IMR-90 (cell line): ENCODE measurements around the gene VASN. TPM values are rescaled to one million over a fixed set of nuclear protein-coding genes. Genes with fewer than 3 reads are reported as not detected.
A peak's percentile ranks its signal among the peaks of the same experiment; 100 is the strongest.

ENCODE experiments used
- ATAC-seq: fragments of 200-7000 bp; cut with Tn5 transposase; 2 replicates; pipeline ENCODE4 v1.9.1; 2020; ENCODE audit warnings: low read depth, mild to moderate bottlenecking, moderate library complexity
- BruUV-seq: library from RNA; stranded (reverse); fragments of 400-500 nt; replicated peaks from 2 replicates; lab custom pipeline; 2021; lab: Mats Ljungman, UMichigan
- CTCF ChIA-PET: fragments of 300-600 bp; formaldehyde crosslinking; extraction: SDS; loops from one replicate; lab custom pipeline; 2021; ENCODE audit warnings: antibody characterized with exemption; lab: Yijun Ruan, JAX
- POLR2A ChIA-PET: fragments of 300-600 bp; sonication (Branson Sonifier 250); formaldehyde crosslinking; loops from one replicate; lab custom pipeline; 2022; ENCODE audit warnings: antibody characterized with exemption; ENCODE audit not compliant: unreplicated experiment; lab: Charles Lee
- DNase-seq: peaks from one replicate; pipeline ENCODE4 v3.0.0; 2013
- H2AFZ ChIP-seq: replicated peaks from 2 replicates; pipeline ENCODE3; 2013; ENCODE audit warnings: low read length, mild to moderate bottlenecking; ENCODE audit not compliant: poor library complexity
- H2AK5ac ChIP-seq: 2 replicates; pipeline ENCODE4 v1.6.1; 2013; ENCODE audit warnings: low read depth, low read length, inconsistent platforms
- H2AK9ac ChIP-seq: replicated peaks from 2 replicates; pipeline ENCODE3; 2013; ENCODE audit warnings: mild to moderate bottlenecking, low read depth, low read length, moderate library complexity; ENCODE audit not compliant: poor library complexity
- H2BK120ac ChIP-seq: 2 replicates; pipeline ENCODE4 v1.6.1; 2013; ENCODE audit warnings: low read depth, low read length, inconsistent platforms
- H2BK15ac ChIP-seq: 3 replicates; pipeline ENCODE4 v1.6.1; 2013; ENCODE audit warnings: low read depth, low read length, inconsistent platforms
- H2BK20ac ChIP-seq: 2 replicates; pipeline ENCODE4 v1.6.1; 2013; ENCODE audit warnings: low read depth, mild to moderate bottlenecking, inconsistent platforms, low read length, moderate library complexity
- H2BK5ac ChIP-seq: 2 replicates; pipeline ENCODE4 v1.6.1; 2013; ENCODE audit warnings: mild to moderate bottlenecking, low read depth, low read length, inconsistent platforms; ENCODE audit not compliant: poor library complexity, severe bottlenecking
- H3K14ac ChIP-seq: replicated peaks from 2 replicates; pipeline ENCODE4 v1.6.1; 2013; ENCODE audit warnings: low read depth, low read length, inconsistent platforms
- H3K18ac ChIP-seq: 2 replicates; pipeline ENCODE4 v1.6.1; 2013; ENCODE audit warnings: low read depth, low read length, control low read depth
- H3K23ac ChIP-seq: 2 replicates; pipeline ENCODE4 v1.6.1; 2013; ENCODE audit warnings: low read depth, low read length, inconsistent platforms
- H3K27ac ChIP-seq: 2 replicates; pipeline ENCODE4 v1.5.1; 2013; ENCODE audit warnings: mild to moderate bottlenecking, control low read depth, low read length; ENCODE audit not compliant: insufficient read depth
- H3K27me3 ChIP-seq: 2 replicates; pipeline ENCODE4 v1.6.1; 2013; ENCODE audit warnings: low read length; ENCODE audit not compliant: control insufficient read depth, insufficient read depth
- H3K36me3 ChIP-seq: 2 replicates; pipeline ENCODE4 v1.6.1; 2013; ENCODE audit warnings: low read length, mixed read lengths; ENCODE audit not compliant: control insufficient read depth, insufficient read depth
- H3K4ac ChIP-seq: 2 replicates; pipeline ENCODE4 v1.6.1; 2013; ENCODE audit warnings: low read depth, low read length, inconsistent platforms
- H3K4me1 ChIP-seq: 2 replicates; pipeline ENCODE4 v1.6.1; 2013; ENCODE audit warnings: low read length, mixed read lengths; ENCODE audit not compliant: control insufficient read depth, insufficient read depth
- H3K4me2 ChIP-seq: 2 replicates; pipeline ENCODE4 v1.6.1; 2013; ENCODE audit warnings: low read depth, mild to moderate bottlenecking, control low read depth, low read length, moderate library complexity
- H3K4me3 ChIP-seq: 2 replicates; pipeline ENCODE4 v1.5.1; 2013; ENCODE audit warnings: low read depth, mild to moderate bottlenecking, control low read depth, low read length, moderate library complexity; ENCODE audit not compliant: insufficient read depth
- H3K56ac ChIP-seq: 2 replicates; pipeline ENCODE4 v1.6.1; 2013; ENCODE audit warnings: low read length, inconsistent platforms; ENCODE audit not compliant: insufficient read depth; ENCODE audit errors: extremely low read depth
- H3K79me1 ChIP-seq, 2 experiments: 2 replicates each; pipeline ENCODE4 v1.6.1; 2013; ENCODE audit warnings: low read length in 2 of 2, inconsistent platforms in 1 of 2, low read depth in 1 of 2
- H3K9ac ChIP-seq: 2 replicates; pipeline ENCODE4 v1.6.1; 2013; ENCODE audit warnings: low read depth, low read length, control low read depth
- H3K9me1 ChIP-seq: 2 replicates; pipeline ENCODE4 v1.6.1; 2013; ENCODE audit warnings: low read length, inconsistent platforms; ENCODE audit not compliant: insufficient read depth
- H3K9me3 ChIP-seq: 2 replicates; pipeline ENCODE4 v1.6.1; 2013; ENCODE audit warnings: low read length; ENCODE audit not compliant: control insufficient read depth, insufficient read depth
- H4K20me1 ChIP-seq: 2 replicates; pipeline ENCODE4 v1.6.1; 2013; ENCODE audit warnings: low read length, inconsistent platforms; ENCODE audit not compliant: insufficient read depth
- H4K5ac ChIP-seq: 2 replicates; pipeline ENCODE4 v1.6.1; 2013; ENCODE audit warnings: mild to moderate bottlenecking, low read depth, low read length, control low read depth
- H4K8ac ChIP-seq, 2 experiments: 2 replicates each; pipeline ENCODE4 v1.6.1; 2013; ENCODE audit warnings: low read depth in 2 of 2, low read length in 2 of 2, control low read depth in 1 of 2, inconsistent platforms in 1 of 2
- H4K91ac ChIP-seq: 2 replicates; pipeline ENCODE4 v1.6.1; 2013; ENCODE audit warnings: low read depth, low read length, inconsistent platforms; ENCODE audit not compliant: insufficient read depth
- BHLHE40 ChIP-seq: fragments of 150-350 bp; IDR thresholded peaks from 2 replicates; pipeline ENCODE4 v1.6.1; 2016; ENCODE audit warnings: mild to moderate bottlenecking, low read depth, low read length
- CHD1 ChIP-seq: IDR thresholded peaks from 2 replicates; pipeline ENCODE4 v1.6.1; 2012; ENCODE audit warnings: low read depth, low read length, improper control_type of control experiment
- ELK1 ChIP-seq: fragments of 150-350 bp; IDR thresholded peaks from 2 replicates; pipeline ENCODE4 v1.6.1; 2016; ENCODE audit warnings: low read depth, mild to moderate bottlenecking, low read length, moderate library complexity, borderline replicate concordance
- MXI1 ChIP-seq: IDR thresholded peaks from 2 replicates; pipeline ENCODE4 v1.6.1; 2012; ENCODE audit warnings: low read depth, mild to moderate bottlenecking, low read length, moderate library complexity, borderline replicate concordance
- POLR2A ChIP-seq: IDR thresholded peaks from 2 replicates; pipeline ENCODE4 v1.6.1; 2012; ENCODE audit warnings: mild to moderate bottlenecking, low read depth, low read length
- RCOR1 ChIP-seq: IDR thresholded peaks from 2 replicates; pipeline ENCODE4 v1.6.1; 2012; ENCODE audit warnings: mild to moderate bottlenecking, low read length, improper control_type of control experiment; ENCODE audit not compliant: insufficient replicate concordance
- WGBS, 2 experiments: methylation state at CpG; one replicate each; pipeline versions ENCODE4 v1.1.5 to v1.1.7; 2013; ENCODE audit warnings: missing lambda C conversion rate in 2 of 2; ENCODE audit not compliant: insufficient read length in 1 of 2; ENCODE audit errors: extremely low coverage in 2 of 2; 5-methylcytosine and 5-hydroxymethylcytosine counted together
- dilution Hi-C: fragments of 300-500 bp; cut with HindIII; formaldehyde crosslinking; loops from one replicate; pipeline ENCODE4 v1.14.3; 2018; ENCODE audit warnings: low sequenced_read_pairs; ENCODE audit not compliant: unreplicated experiment
- in situ Hi-C: fragments of 300-500 bp; cut with MboI; formaldehyde crosslinking; loops from 3 replicates; pipeline ENCODE4 v1.14.3; 2019; ENCODE audit warnings: low sequenced_read_pairs, inconsistent platforms, mixed read lengths
- intact Hi-C: fragments of 100-400 bp; cut with micrococcal nuclease; formaldehyde crosslinking; loops from 2 replicates; pipeline ENCODE4 v1.10.0; 2022
- polyA plus RNA-seq, 3 experiments: library from polyadenylated mRNA; depleted of rRNA; stranded (reverse); fragments of >200 nt; gene quantifications; 2 replicates each; pipeline ENCODE4 v1.2.3, GENCODE V29; 2012; ENCODE audit warnings: low replicate concordance in 1 of 3
- total RNA-seq: library from RNA; depleted of rRNA; stranded (reverse); fragments of >200 nt; gene quantifications from 2 replicates; pipeline ENCODE4 v1.2.3, GENCODE V29; 2012

Gene VASN
- total and polyA plus RNA-seq, 2 of the 4 experiments (the other 2 are of a cell fraction): 9.3 to 87.2 TPM

GRCh38 chr16:4372001-4372577 lies 441 bp downstream of the VASN start:
- 0% methylated on average over 23 of the region's 43 CpGs; no CpG with 5 or more reads in 1 of the 2 experiments for WGBS, 2 experiments
- H2BK15ac ChIP-seq: peak overlapping the region; percentile 34; the same call in 1 of the 3 replicates
- H3K4ac ChIP-seq: peak overlapping the region; percentile 96
- peak overlapping the region; percentile 65 for H4K5ac ChIP-seq
- ATAC-seq: peak; percentile 10
- peak overlapping the region; percentile 96 for H3K23ac ChIP-seq
- peak overlapping the region in 1 of 2 experiments; percentile 82; a peak in 2 of 4 replicates for H4K8ac ChIP-seq
- H2BK120ac ChIP-seq: peak overlapping the region; percentile 91; the same call in 1 of the 2 replicates
- in situ Hi-C loops (no loop called here), dilution Hi-C loops (no loop called here), intact Hi-C loops (no loop called here)
- H2BK20ac ChIP-seq: no peak overlapping the region; the same call in 1 of the 2 replicates
- H3K36me3 ChIP-seq: peaks cover 10% of the 10 kb centered on the region; the same call in 1 of the 2 replicates
- H3K27ac ChIP-seq: peak overlapping the region; percentile 99
- peak overlapping the region; percentile 98 for H2AK5ac ChIP-seq
- H2AK9ac ChIP-seq: peak overlapping the region; percentile 83
- peak overlapping the region; percentile 98 for H3K14ac ChIP-seq
- peak overlapping the region; percentile 76; the same call in 1 of the 2 replicates for H3K56ac ChIP-seq
- peak overlapping the region; percentile 96 for H4K91ac ChIP-seq
- no peaks in the 10 kb centered on the region for H3K27me3 ChIP-seq
- peaks cover 4 to 68% of the 10 kb centered on the region in 2 experiments; a peak in 3 of 4 replicates for H3K79me1 ChIP-seq
- H3K4me2 ChIP-seq: peak overlapping the region; percentile 97
- TSS peak; percentile 78 for BruUV-seq
- peaks cover 30% of the 10 kb centered on the region for H3K9me1 ChIP-seq
- peak overlapping the region; percentile 87 for H3K4me3 ChIP-seq
- POLR2A ChIA-PET: no interaction called here
- H2BK5ac ChIP-seq: peak overlapping the region; percentile 91
- TF ChIP-seq ELK1 (no peak), RCOR1 (no peak), POLR2A (no peak; the same call in 1 of the 2 replicates), CHD1 (no peak), MXI1 (peak; percentile 73; the same call in 1 of the 2 replicates), BHLHE40 (peak; percentile 36; the same call in 1 of the 2 replicates)
- peaks cover 46% of the 10 kb centered on the region for H3K4me1 ChIP-seq
- H3K9me3 ChIP-seq: no peaks in the 10 kb centered on the region
- CTCF ChIA-PET: no interaction called here
- H3K9ac ChIP-seq: peak overlapping the region; percentile 89
- H2AFZ ChIP-seq: peak overlapping the region; percentile 64
- H4K20me1 ChIP-seq: peaks cover 61% of the 10 kb centered on the region
- peak; percentile 64 for DNase-seq
- H3K18ac ChIP-seq: peak overlapping the region; percentile 88
